Measurements from ENCODE around the gene PTHLH.

Gene PTHLH

GRCh38 chr12:27924350-27925135 is 48.0 kb downstream of the PTHLH start:
- Histone ChIP-seq H3K23ac (ENCODE audit: low read length) (no peak overlapping the region), H2BK12ac (ENCODE audit: low read length) (no peak overlapping the region), H3K9me3 (ENCODE audit: insufficient read depth, low read depth, low read length) (no peaks in the 10 kb centered on the region), H3K27me3 (ENCODE audit: insufficient read depth, low read length) (no peaks in the 10 kb centered on the region), H3K9ac (ENCODE audit: low read length) (no peak overlapping the region), H3K18ac (ENCODE audit: low read length) (no peak overlapping the region), H4K8ac (ENCODE audit: low read depth, low read length) (no peak overlapping the region), H3K4me2 (ENCODE audit: low read length) (no peak overlapping the region), H2AK5ac (ENCODE audit: low read length) (no peak overlapping the region), H3K36me3 (ENCODE audit: control insufficient read depth in 1 of 2, insufficient read depth in 2 of 2, low read length in 2 of 2) (no peaks in the 10 kb centered on the region), H3K4me1 (ENCODE audit: control insufficient read depth in 1 of 2, insufficient read depth in 2 of 2, low read length in 2 of 2) (peaks cover 0 to 3% of the 10 kb centered on the region in 2 experiments), H4K12ac (ENCODE audit: low read depth, low read length) (no peak overlapping the region), H3K4me3 (ENCODE audit: low read depth, low read length) (no peak overlapping the region), H2BK5ac (ENCODE audit: low read depth, low read length, poor library complexity) (no peak overlapping the region), H3K27ac (ENCODE audit: low read depth, low read length) (no peak overlapping the region), H3K4ac (ENCODE audit: low read depth, low read length) (no peak overlapping the region), H3K14ac (ENCODE audit: low read length) (no peak overlapping the region), H3K79me2 (ENCODE audit: control insufficient read depth, insufficient read depth, low read length, poor library complexity) (no peaks in the 10 kb centered on the region), H2AFZ (ENCODE audit: insufficient read depth, low read length, poor library complexity) (no peak overlapping the region), H3K79me1 (ENCODE audit: low read length) (no peaks in the 10 kb centered on the region), H2BK120ac (ENCODE audit: insufficient read depth, low read length, poor library complexity) (no peak overlapping the region), H4K91ac (ENCODE audit: low read depth, low read length) (no peak overlapping the region)
- no CpG with 5 or more reads among the region's 2 CpGs for WGBS (ENCODE audit: extremely low coverage, insufficient coverage, insufficient read length)
- DNase-seq = no peak

- Histone ChIP-seq H3K27ac (ENCODE audit: low read depth, low read length) (no peak overlapping the region), H3K9me3 (ENCODE audit: insufficient read depth, low read depth, low read length) (no peaks in the 10 kb centered on the region), H2BK120ac (ENCODE audit: insufficient read depth, low read length, poor library complexity) (no peak overlapping the region), H3K9ac (ENCODE audit: low read length) (no peak overlapping the region), H3K23ac (ENCODE audit: low read length) (no peak overlapping the region), H3K18ac (ENCODE audit: low read length) (no peak overlapping the region), H3K4ac (ENCODE audit: low read depth, low read length) (no peak overlapping the region), H3K4me3 (ENCODE audit: low read depth, low read length) (no peak overlapping the region), H2AFZ (ENCODE audit: insufficient read depth, low read length, poor library complexity) (no peak overlapping the region), H3K79me1 (ENCODE audit: low read length) (no peaks in the 10 kb centered on the region), H4K8ac (ENCODE audit: low read depth, low read length) (no peak overlapping the region), H3K4me2 (ENCODE audit: low read length) (no peak overlapping the region), H4K91ac (ENCODE audit: low read depth, low read length) (no peak overlapping the region), H3K36me3 (ENCODE audit: control insufficient read depth in 1 of 2, insufficient read depth in 2 of 2, low read length in 2 of 2) (no peaks in the 10 kb centered on the region), H4K12ac (ENCODE audit: low read depth, low read length) (no peak overlapping the region), H3K4me1 (ENCODE audit: control insufficient read depth in 1 of 2, insufficient read depth in 2 of 2, low read length in 2 of 2) (peaks cover 0 to 3% of the 10 kb centered on the region in 2 experiments), H2BK5ac (ENCODE audit: low read depth, low read length, poor library complexity) (no peak overlapping the region), H3K27me3 (ENCODE audit: insufficient read depth, low read length) (no peaks in the 10 kb centered on the region), H2BK12ac (ENCODE audit: low read length) (no peak overlapping the region), H3K14ac (ENCODE audit: low read length) (no peak overlapping the region), H2AK5ac (ENCODE audit: low read length) (no peak overlapping the region), H3K79me2 (ENCODE audit: control insufficient read depth, insufficient read depth, low read length, poor library complexity) (no peaks in the 10 kb centered on the region)
- no CpG with 5 or more reads among the region's 1 CpG for WGBS (ENCODE audit: extremely low coverage, insufficient coverage, insufficient read length)
- peak; percentile 18 to 55 for DNase-seq
These were observed 49.9 kb downstream of the PTHLH start for GRCh38 chr12:27922531-27923139.

- no peak overlapping the region for H4K91ac ChIP-seq (ENCODE audit: low read depth, low read length)
- H3K79me2 ChIP-seq (ENCODE audit: control insufficient read depth, insufficient read depth, low read length, poor library complexity) = no peaks in the 10 kb centered on the region
- no peaks in the 10 kb centered on the region for H3K36me3 ChIP-seq (ENCODE audit: control insufficient read depth in 1 of 2, insufficient read depth in 2 of 2, low read length in 2 of 2)
- H3K4me2 ChIP-seq (ENCODE audit: low read length) = no peak overlapping the region
- no peak overlapping the region for H3K14ac ChIP-seq (ENCODE audit: low read length)
- H4K8ac ChIP-seq (ENCODE audit: low read depth, low read length) = no peak overlapping the region
- H2BK12ac ChIP-seq (ENCODE audit: low read length) = no peak overlapping the region
- H3K27me3 ChIP-seq (ENCODE audit: insufficient read depth, low read length) = no peaks in the 10 kb centered on the region
- H2AFZ ChIP-seq (ENCODE audit: insufficient read depth, low read length, poor library complexity) = no peak overlapping the region
- H2BK5ac ChIP-seq (ENCODE audit: low read depth, low read length, poor library complexity) = no peak overlapping the region
- WGBS (ENCODE audit: extremely low coverage, insufficient coverage, insufficient read length) = no CpG with 5 or more reads among the region's 7 CpGs
- no peak overlapping the region for H2AK5ac ChIP-seq (ENCODE audit: low read length)
- no peaks in the 10 kb centered on the region for H3K9me3 ChIP-seq (ENCODE audit: insufficient read depth, low read depth, low read length)
- no peak overlapping the region for H3K9ac ChIP-seq (ENCODE audit: low read length)
- DNase-seq = no peak
- no peak overlapping the region for H3K23ac ChIP-seq (ENCODE audit: low read length)
- no peak overlapping the region for H4K12ac ChIP-seq (ENCODE audit: low read depth, low read length)
- H3K4me1 ChIP-seq (ENCODE audit: control insufficient read depth in 1 of 2, insufficient read depth in 2 of 2, low read length in 2 of 2) = peaks cover 0 to 3% of the 10 kb centered on the region in 2 experiments
- H3K4ac ChIP-seq (ENCODE audit: low read depth, low read length) = no peak overlapping the region
- H3K4me3 ChIP-seq (ENCODE audit: low read depth, low read length) = no peak overlapping the region
- no peaks in the 10 kb centered on the region for H3K79me1 ChIP-seq (ENCODE audit: low read length)
- H2BK120ac ChIP-seq (ENCODE audit: insufficient read depth, low read length, poor library complexity) = no peak overlapping the region
- H3K18ac ChIP-seq (ENCODE audit: low read length) = no peak overlapping the region
- H3K27ac ChIP-seq (ENCODE audit: low read depth, low read length) = no peak overlapping the region
These were observed 52.8 kb downstream of the PTHLH start for GRCh38 chr12:27919671-27920235.

GRCh38 chr12:27915536-27915935 is 57.0 kb downstream of the PTHLH start:
- H2AFZ ChIP-seq (ENCODE audit: insufficient read depth, low read length, poor library complexity) = no peak overlapping the region
- no peak overlapping the region for H3K4me3 ChIP-seq (ENCODE audit: low read depth, low read length)
- no peaks in the 10 kb centered on the region for H3K9me3 ChIP-seq (ENCODE audit: insufficient read depth, low read depth, low read length)
- H2BK120ac ChIP-seq (ENCODE audit: insufficient read depth, low read length, poor library complexity) = no peak overlapping the region
- no CpG with 5 or more reads among the region's 1 CpG for WGBS (ENCODE audit: extremely low coverage, insufficient coverage, insufficient read length)
- no peaks in the 10 kb centered on the region for H3K4me1 ChIP-seq (ENCODE audit: control insufficient read depth in 1 of 2, insufficient read depth in 2 of 2, low read length in 2 of 2)
- no peak overlapping the region for H3K4me2 ChIP-seq (ENCODE audit: low read length)
- H3K9ac ChIP-seq (ENCODE audit: low read length) = no peak overlapping the region
- no peak overlapping the region for H3K18ac ChIP-seq (ENCODE audit: low read length)
- H3K27ac ChIP-seq (ENCODE audit: low read depth, low read length) = no peak overlapping the region
- DNase-seq = no peak
- no peaks in the 10 kb centered on the region for H3K79me2 ChIP-seq (ENCODE audit: control insufficient read depth, insufficient read depth, low read length, poor library complexity)
- H4K91ac ChIP-seq (ENCODE audit: low read depth, low read length) = no peak overlapping the region
- no peak overlapping the region for H2BK5ac ChIP-seq (ENCODE audit: low read depth, low read length, poor library complexity)
- no peaks in the 10 kb centered on the region for H3K27me3 ChIP-seq (ENCODE audit: insufficient read depth, low read length)
- H4K8ac ChIP-seq (ENCODE audit: low read depth, low read length) = no peak overlapping the region
- H3K79me1 ChIP-seq (ENCODE audit: low read length) = no peaks in the 10 kb centered on the region
- no peak overlapping the region for H4K12ac ChIP-seq (ENCODE audit: low read depth, low read length)
- no peak overlapping the region for H3K23ac ChIP-seq (ENCODE audit: low read length)
- H3K36me3 ChIP-seq (ENCODE audit: control insufficient read depth in 1 of 2, insufficient read depth in 2 of 2, low read length in 2 of 2) = no peaks in the 10 kb centered on the region
- H3K4ac ChIP-seq (ENCODE audit: low read depth, low read length) = no peak overlapping the region
- H2AK5ac ChIP-seq (ENCODE audit: low read length) = no peak overlapping the region
- H3K14ac ChIP-seq (ENCODE audit: low read length) = no peak overlapping the region
- no peak overlapping the region for H2BK12ac ChIP-seq (ENCODE audit: low read length)
